ENCODE results near the gene USP17L21.
"Not testable (repeated sequence)": the region's sequence is repeated elsewhere in the genome, so short reads cannot be mapped to it uniquely, and the experiment has no call there.

The USP17L21 gene, protein sequence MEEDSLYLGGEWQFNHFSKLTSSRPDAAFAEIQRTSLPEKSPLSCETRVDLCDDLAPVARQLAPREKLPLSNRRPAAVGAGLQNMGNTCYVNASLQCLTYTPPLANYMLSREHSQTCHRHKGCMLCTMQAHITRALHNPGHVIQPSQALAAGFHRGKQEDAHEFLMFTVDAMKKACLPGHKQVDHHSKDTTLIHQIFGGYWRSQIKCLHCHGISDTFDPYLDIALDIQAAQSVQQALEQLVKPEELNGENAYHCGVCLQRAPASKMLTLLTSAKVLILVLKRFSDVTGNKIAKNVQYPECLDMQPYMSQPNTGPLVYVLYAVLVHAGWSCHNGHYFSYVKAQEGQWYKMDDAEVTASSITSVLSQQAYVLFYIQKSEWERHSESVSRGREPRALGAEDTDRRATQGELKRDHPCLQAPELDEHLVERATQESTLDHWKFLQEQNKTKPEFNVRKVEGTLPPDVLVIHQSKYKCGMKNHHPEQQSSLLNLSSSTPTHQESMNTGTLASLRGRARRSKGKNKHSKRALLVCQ

DNA sequence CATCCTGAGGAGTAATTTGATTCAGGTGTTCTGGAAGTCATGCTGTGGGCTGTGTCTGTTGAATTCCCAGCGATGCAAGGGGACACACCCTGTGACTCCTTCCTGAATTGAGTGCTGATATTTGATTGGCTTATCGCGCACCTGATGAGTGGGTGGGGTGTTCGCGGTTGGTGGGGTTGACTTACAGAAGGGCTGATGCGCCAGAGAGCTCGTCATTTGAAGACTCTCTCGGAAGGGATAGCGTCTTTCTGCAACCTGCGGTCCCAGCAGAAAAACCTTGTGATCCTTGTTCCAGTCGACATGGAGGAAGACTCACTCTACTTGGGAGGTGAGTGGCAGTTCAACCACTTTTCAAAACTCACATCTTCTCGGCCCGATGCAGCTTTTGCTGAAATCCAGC lies at the start of gene USP17L21:
TSS of gene USP17L21 (plus strand) at position 301 of the 400 bp plus-strand sequence. CDS start at position 301, 0 bp downstream.
- DNase-seq, result not testable (repeated sequence)

DNA sequence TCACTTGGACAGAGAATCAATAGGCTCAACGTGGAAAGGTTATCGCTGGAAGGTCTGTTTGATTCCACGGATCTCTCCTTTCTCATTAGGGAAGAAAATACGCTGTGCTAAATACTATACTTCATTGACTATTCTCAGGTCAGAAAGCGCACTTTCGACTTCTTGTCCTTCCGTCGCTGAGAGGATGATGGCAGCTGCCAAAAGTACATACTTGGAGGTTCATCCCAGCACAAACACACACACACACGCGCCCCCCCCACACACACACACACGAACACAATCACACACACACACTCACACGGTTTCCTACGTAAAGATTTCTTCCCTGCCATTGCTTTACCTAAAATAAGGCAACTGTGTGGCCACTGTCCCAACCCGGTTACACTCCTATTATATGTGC lies 48.0 kb upstream of the USP17L21 start:
- not testable (repeated sequence) for DNase-seq

DNA sequence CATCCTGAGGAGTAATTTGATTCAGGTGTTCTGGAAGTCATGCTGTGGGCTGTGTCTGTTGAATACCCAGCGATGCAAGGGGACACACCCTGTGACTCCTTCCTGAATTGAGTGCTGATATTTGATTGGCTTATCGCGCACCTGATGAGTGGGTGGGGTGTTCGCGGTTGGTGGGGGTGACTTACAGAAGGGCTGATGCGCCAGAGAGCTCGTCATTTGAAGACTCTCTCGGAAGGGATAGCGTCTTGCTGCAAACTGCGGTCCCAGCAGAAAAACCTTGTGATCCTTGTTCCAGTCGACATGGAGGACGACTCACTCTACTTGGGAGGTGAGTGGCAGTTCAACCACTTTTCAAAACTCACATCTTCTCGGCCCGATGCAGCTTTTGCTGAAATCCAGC lies 47.6 kb upstream of the USP17L21 start, which contains the start of gene USP17L11:
TSS of gene USP17L11 (plus strand) at position 301 of the 400 bp plus-strand sequence. CDS start at position 301, 0 bp downstream.
- DNase-seq, result not testable (repeated sequence)

DNA sequence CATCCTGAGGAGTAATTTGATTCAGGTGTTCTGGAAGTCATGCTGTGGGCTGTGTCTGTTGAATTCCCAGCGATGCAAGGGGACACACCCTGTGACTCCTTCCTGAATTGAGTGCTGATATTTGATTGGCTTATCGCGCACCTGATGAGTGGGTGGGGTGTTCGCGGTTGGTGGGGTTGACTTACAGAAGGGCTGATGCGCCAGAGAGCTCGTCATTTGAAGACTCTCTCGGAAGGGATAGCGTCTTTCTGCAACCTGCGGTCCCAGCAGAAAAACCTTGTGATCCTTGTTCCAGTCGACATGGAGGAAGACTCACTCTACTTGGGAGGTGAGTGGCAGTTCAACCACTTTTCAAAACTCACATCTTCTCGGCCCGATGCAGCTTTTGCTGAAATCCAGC lies 42.8 kb upstream of the USP17L21 start, which contains the start of gene USP17L12:
TSS of gene USP17L12 (plus strand) at position 301 of the 400 bp plus-strand sequence. CDS start at position 301, 0 bp downstream.
- DNase-seq, result not testable (repeated sequence)

DNA sequence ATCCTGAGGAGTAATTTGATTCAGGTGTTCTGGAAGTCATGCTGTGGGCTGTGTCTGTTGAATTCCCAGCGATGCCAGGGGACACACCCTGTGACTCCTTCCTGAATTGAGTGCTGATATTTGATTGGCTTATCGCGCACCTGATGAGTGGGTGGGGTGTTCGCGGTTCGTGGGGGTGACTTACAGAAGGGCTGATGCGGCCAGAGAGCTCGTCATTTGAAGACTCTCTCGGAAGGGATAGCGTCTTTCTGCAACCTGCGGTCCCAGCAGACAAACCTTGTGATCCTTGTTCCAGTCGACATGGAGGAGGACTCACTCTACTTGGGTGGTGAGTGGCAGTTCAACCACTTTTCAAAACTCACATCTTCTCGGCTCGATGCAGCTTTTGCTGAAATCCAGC lies 38.1 kb upstream of the USP17L21 start, which contains the start of gene USP17L13:
TSS of gene USP17L13 (plus strand) at position 301 of the 400 bp plus-strand sequence. CDS start at position 301, 0 bp downstream.
- DNase-seq, result not testable (repeated sequence)

DNA sequence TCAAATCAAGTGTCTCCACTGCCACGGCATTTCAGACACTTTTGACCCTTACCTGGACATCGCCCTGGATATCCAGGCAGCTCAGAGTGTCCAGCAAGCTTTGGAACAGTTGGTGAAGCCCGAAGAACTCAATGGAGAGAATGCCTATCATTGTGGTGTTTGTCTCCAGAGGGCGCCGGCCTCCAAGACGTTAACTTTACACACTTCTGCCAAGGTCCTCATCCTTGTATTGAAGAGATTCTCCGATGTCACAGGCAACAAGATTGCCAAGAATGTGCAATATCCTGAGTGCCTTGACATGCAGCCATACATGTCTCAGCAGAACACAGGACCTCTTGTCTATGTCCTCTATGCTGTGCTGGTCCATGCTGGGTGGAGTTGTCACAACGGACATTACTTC lies 32.4 kb upstream of the USP17L21 start:
- DNase-seq, result not testable (repeated sequence)

DNA sequence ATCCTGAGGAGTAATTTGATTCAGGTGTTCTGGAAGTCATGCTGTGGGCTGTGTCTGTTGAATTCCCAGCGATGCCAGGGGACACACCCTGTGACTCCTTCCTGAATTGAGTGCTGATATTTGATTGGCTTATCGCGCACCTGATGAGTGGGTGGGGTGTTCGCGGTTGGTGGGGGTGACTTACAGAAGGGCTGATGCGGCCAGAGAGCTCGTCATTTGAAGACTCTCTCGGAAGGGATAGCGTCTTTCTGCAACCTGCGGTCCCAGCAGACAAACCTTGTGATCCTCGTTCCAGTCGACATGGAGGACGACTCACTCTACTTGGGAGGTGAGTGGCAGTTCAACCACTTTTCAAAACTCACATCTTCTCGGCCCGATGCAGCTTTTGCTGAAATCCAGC lies 28.6 kb upstream of the USP17L21 start, which contains the start of gene USP17L15:
TSS of gene USP17L15 (plus strand) at position 301 of the 400 bp plus-strand sequence. CDS start at position 301, 0 bp downstream.
- DNase-seq, result not testable (repeated sequence)

DNA sequence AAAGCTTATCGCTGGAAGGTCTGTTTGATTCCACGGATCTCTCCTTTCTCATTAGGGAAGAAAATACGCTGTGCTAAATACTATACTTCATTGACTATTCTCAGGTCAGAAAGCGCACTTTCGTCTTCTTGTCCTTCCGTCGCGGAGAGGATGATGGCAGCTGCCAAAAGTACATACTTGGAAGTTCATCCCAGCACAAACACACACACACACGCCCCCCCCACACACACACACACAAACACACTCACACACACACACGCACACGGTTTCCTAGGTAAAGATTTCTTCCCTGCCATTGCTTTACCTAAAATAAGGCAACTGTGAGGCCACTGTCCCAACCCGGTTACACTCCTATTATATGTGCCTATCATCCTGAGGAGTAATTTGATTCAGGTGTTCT lies 24.2 kb upstream of the USP17L21 start:
- not testable (repeated sequence) for DNase-seq

DNA sequence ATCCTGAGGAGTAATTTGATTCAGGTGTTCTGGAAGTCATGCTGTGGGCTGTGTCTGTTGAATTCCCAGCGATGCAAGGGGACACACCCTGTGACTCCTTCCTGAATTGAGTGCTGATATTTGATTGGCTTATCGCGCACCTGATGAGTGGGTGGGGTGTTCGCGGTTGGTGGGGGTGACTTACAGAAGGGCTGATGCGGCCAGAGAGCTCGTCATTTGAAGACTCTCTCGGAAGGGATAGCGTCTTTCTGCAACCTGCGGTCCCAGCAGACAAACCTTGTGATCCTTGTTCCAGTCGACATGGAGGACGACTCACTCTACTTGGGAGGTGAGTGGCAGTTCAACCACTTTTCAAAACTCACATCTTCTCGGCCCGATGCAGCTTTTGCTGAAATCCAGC lies 19.1 kb upstream of the USP17L21 start, which contains the start of gene USP17L17:
TSS of gene USP17L17 (plus strand) at position 301 of the 400 bp plus-strand sequence. CDS start at position 301, 0 bp downstream.
- not testable (repeated sequence) for DNase-seq

DNA sequence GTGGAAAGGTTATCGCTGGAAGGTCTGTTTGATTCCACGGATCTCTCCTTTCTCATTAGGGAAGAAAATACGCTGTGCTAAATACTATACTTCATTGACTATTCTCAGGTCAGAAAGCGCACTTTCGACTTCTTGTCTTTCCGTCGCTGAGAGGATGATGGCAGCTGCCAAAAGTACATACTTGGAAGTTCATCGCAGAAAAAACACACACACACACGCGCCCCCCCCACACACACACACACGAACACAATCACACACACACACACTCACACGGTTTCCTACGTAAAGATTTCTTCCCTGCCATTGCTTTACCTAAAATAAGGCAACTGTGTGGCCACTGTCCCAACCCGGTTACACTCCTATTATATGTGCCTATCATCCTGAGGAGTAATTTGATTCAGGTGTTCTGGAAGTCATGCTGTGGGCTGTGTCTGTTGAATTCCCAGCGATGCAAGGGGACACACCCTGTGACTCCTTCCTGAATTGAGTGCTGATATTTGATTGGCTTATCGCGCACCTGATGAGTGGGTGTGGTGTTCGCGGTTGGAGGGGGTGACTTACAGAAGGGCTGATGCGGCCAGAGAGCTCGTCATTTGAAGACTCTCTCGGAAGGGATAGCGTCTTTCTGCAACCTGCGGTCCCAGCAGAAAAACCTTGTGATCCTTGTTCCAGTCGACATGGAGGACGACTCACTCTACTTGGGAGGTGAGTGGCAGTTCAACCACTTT lies 14.6 kb upstream of the USP17L21 start, which contains the start of gene USP17L18:
TSS of gene USP17L18 (plus strand) at position 678 of the 728 bp plus-strand sequence. CDS start at position 678, 0 bp downstream.
- not testable (repeated sequence) for DNase-seq

DNA sequence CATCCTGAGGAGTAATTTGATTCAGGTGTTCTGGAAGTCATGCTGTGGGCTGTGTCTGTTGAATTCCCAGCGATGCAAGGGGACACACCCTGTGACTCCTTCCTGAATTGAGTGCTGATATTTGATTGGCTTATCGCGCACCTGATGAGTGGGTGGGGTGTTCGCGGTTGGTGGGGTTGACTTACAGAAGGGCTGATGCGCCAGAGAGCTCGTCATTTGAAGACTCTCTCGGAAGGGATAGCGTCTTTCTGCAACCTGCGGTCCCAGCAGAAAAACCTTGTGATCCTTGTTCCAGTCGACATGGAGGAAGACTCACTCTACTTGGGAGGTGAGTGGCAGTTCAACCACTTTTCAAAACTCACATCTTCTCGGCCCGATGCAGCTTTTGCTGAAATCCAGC lies 9.6 kb upstream of the USP17L21 start, which contains the start of gene USP17L19:
TSS of gene USP17L19 (plus strand) at position 301 of the 400 bp plus-strand sequence. CDS start at position 301, 0 bp downstream.
- DNase-seq, result not testable (repeated sequence)

DNA sequence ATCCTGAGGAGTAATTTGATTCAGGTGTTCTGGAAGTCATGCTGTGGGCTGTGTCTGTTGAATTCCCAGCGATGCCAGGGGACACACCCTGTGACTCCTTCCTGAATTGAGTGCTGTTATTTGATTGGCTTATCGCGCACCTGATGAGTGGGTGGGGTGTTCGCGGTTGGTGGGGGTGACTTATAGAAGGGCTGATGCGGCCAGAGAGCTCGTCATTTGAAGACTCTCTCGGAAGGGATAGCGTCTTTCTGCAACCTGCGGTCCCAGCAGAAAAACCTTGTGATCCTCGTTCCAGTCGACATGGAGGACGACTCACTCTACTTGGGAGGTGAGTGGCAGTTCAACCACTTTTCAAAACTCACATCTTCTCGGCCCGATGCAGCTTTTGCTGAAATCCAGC lies 4.8 kb upstream of the USP17L21 start, which contains the start of gene USP17L20:
TSS of gene USP17L20 (plus strand) at position 301 of the 400 bp plus-strand sequence. CDS start at position 301, 0 bp downstream.
- DNase-seq, result not testable (repeated sequence)

DNA sequence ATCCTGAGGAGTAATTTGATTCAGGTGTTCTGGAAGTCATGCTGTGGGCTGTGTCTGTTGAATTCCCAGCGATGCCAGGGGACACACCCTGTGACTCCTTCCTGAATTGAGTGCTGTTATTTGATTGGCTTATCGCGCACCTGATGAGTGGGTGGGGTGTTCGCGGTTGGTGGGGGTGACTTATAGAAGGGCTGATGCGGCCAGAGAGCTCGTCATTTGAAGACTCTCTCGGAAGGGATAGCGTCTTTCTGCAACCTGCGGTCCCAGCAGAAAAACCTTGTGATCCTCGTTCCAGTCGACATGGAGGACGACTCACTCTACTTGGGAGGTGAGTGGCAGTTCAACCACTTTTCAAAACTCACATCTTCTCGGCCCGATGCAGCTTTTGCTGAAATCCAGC lies 4.6 kb downstream of the USP17L21 start, which contains the start of gene USP17L22:
TSS of gene USP17L22 (plus strand) at position 301 of the 400 bp plus-strand sequence. CDS start at position 301, 0 bp downstream.
- not testable (repeated sequence) for DNase-seq

DNA sequence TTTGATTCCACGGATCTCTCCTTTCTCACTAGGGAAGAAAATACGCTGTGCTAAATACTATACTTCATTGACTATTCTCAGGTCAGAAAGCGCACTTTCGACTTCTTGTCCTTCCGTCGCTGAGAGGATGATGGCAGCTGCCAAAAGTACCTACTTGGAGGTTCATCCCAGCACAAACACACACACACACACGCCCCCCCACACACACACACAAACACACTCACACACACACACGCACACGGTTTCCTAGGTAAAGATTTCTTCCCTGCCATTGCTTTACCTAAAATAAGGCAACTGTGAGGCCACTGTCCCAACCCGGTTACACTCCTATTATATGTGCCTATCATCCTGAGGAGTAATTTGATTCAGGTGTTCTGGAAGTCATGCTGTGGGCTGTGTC lies 9.0 kb downstream of the USP17L21 start:
- not testable (repeated sequence) for DNase-seq

All from SHP77 treated with DMSO at 0.1 percent for 48 hours (cell line).